Measurements from ENCODE around the gene CUL3. TPM values are rescaled to one million over a fixed set of nuclear protein-coding genes. Genes with fewer than 3 reads are reported as not detected.
"Not testable (repeated sequence)": the region's sequence is repeated elsewhere in the genome, so short reads cannot be mapped to it uniquely, and the experiment has no call there.

CUL3 gene
- total RNA-seq, 1 donor from 2014 or later: 16.1 TPM

- DNase-seq (ENCODE audit: low spot score in 2 of 2): no peak
- H3K4me3 ChIP-seq: no peak overlapping the region
- H3K27ac ChIP-seq: peak overlapping the region in 1 of 2 donors; percentile 6
- intact Hi-C loops (cut with DNase I): no loop called here
- no peaks in the 10 kb centered on the region for H3K27me3 ChIP-seq
- TF ChIP-seq CTCF (IDR thresholded peaks at IDR 0.05): no peak
- H3K4me1 ChIP-seq: peaks cover 0 to 23% of the 10 kb centered on the region in 2 donors
- no peaks in the 10 kb centered on the region for H3K9me3 ChIP-seq
- no peaks in the 10 kb centered on the region for H3K36me3 ChIP-seq
Observed at GRCh38 chr2:224520064-224520463, 65.1 kb downstream of the CUL3 start.

GRCh38 chr2:224518806-224519580 lies 66.2 kb downstream of the CUL3 start:
- no peak for DNase-seq (ENCODE audit: low spot score in 2 of 2)
- Histone ChIP-seq H3K27me3 (no peaks in the 10 kb centered on the region), H3K36me3 (no peaks in the 10 kb centered on the region), H3K4me1 (peaks cover 0 to 23% of the 10 kb centered on the region in 2 donors), H3K27ac (peak overlapping the region in 1 of 2 donors; percentile 0), H3K4me3 (no peak overlapping the region), H3K9me3 (no peaks in the 10 kb centered on the region)
- no peak for TF ChIP-seq CTCF (IDR thresholded peaks at IDR 0.05)
- intact Hi-C loops (cut with DNase I): loop anchor here (10.0 kb wide), 1 partner anchor 66 kb away; the partner anchor contains the start of gene CUL3

GRCh38 chr2:224517963-224518362 lies 67.2 kb downstream of the CUL3 start:
- Histone ChIP-seq H3K4me1 (peaks cover 0 to 23% of the 10 kb centered on the region in 2 donors), H3K27me3 (no peaks in the 10 kb centered on the region), H3K4me3 (no peak overlapping the region), H3K36me3 (no peaks in the 10 kb centered on the region), H3K27ac (no peak overlapping the region), H3K9me3 (no peaks in the 10 kb centered on the region)
- intact Hi-C loops (cut with DNase I): loop anchor here (10.0 kb wide), 1 partner anchor 67 kb away; the partner anchor contains the start of gene CUL3
- no peak for TF ChIP-seq CTCF (IDR thresholded peaks at IDR 0.05)
- DNase-seq (ENCODE audit: low spot score in 2 of 2): no peak

- not testable (repeated sequence) for H3K36me3 ChIP-seq; H3K27ac ChIP-seq; DNase-seq (ENCODE audit: low spot score in 2 of 2); H3K4me3 ChIP-seq; H3K9me3 ChIP-seq; H3K27me3 ChIP-seq
- intact Hi-C loops (cut with DNase I): loop anchor here (10.0 kb wide), 1 partner anchor 68 kb away; the partner anchor contains the start of gene CUL3
- peaks cover 0 to 20% of the 10 kb centered on the region in 2 donors for H3K4me1 ChIP-seq
Observed at GRCh38 chr2:224516393-224516792, 68.8 kb downstream of the CUL3 start.

- intact Hi-C loops (cut with DNase I): loop anchor here (10.0 kb wide), 1 partner anchor 71 kb away; the partner anchor contains the start of gene CUL3
- no peak for DNase-seq (ENCODE audit: low spot score in 2 of 2)
- H3K27ac ChIP-seq: no peak overlapping the region
- TF ChIP-seq CTCF (IDR thresholded peaks at IDR 0.05): no peak
- H3K4me1 ChIP-seq: peaks cover 0 to 9% of the 10 kb centered on the region in 2 donors
- no peaks in the 10 kb centered on the region for H3K27me3 ChIP-seq
- H3K4me3 ChIP-seq: no peak overlapping the region
- H3K36me3 ChIP-seq: no peaks in the 10 kb centered on the region
- no peaks in the 10 kb centered on the region for H3K9me3 ChIP-seq
Observed at GRCh38 chr2:224513991-224514390, 71.2 kb downstream of the CUL3 start.

GRCh38 chr2:224507789-224508188 lies 77.4 kb downstream of the CUL3 start:
- no peak for TF ChIP-seq CTCF (IDR thresholded peaks at IDR 0.05)
- intact Hi-C loops (cut with DNase I): no loop called here
- Histone ChIP-seq H3K27me3 (no peaks in the 10 kb centered on the region), H3K9me3 (no peaks in the 10 kb centered on the region), H3K4me1 (no peaks in the 10 kb centered on the region), H3K27ac (no peak overlapping the region), H3K4me3 (no peak overlapping the region), H3K36me3 (peaks cover 19 to 40% of the 10 kb centered on the region in 2 donors)
- DNase-seq (ENCODE audit: low spot score in 2 of 2): no peak

Measured in ascending aorta (tissue), 2 donors.